GM13976 (cell line): Measurements from ENCODE around the gene DAAM2.

Source experiments
- DNase-seq: peaks from one replicate; pipeline ENCODE4 v3.0.0; 2012; ENCODE audit warnings: low spot score
- in situ Hi-C: fragments of 300-500 bp; cut with MboI; formaldehyde crosslinking; loops from one replicate; pipeline ENCODE4 v1.12.0; 2022; ENCODE audit warnings: low sequenced_read_pairs, mixed read lengths, inconsistent platforms; ENCODE audit not compliant: unreplicated experiment
- TF ChIP-seq, protein P1 (sequence below): IDR thresholded peaks from 2 replicates; pipeline ENCODE4 v1.5.1; 2012; ENCODE audit warnings: borderline replicate concordance, mild to moderate bottlenecking; ENCODE audit not compliant: insufficient read depth; ENCODE audit errors: extremely low read depth, missing control alignments, control extremely low read depth

The DAAM2 gene

GRCh38 chr6:39934131-39934757 is 142.1 kb downstream of the DAAM2 start, which contains the start of gene MOCS1:
MOCS1 (minus strand) TSS chr6:39934462; CDS start chr6:39934417, 45 bp downstream.
- TF ChIP-seq, protein P1, sequence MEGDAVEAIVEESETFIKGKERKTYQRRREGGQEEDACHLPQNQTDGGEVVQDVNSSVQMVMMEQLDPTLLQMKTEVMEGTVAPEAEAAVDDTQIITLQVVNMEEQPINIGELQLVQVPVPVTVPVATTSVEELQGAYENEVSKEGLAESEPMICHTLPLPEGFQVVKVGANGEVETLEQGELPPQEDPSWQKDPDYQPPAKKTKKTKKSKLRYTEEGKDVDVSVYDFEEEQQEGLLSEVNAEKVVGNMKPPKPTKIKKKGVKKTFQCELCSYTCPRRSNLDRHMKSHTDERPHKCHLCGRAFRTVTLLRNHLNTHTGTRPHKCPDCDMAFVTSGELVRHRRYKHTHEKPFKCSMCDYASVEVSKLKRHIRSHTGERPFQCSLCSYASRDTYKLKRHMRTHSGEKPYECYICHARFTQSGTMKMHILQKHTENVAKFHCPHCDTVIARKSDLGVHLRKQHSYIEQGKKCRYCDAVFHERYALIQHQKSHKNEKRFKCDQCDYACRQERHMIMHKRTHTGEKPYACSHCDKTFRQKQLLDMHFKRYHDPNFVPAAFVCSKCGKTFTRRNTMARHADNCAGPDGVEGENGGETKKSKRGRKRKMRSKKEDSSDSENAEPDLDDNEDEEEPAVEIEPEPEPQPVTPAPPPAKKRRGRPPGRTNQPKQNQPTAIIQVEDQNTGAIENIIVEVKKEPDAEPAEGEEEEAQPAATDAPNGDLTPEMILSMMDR, result no peak
- in situ Hi-C loops, result no loop called here
- no peak for DNase-seq

GRCh38 chr6:39935241-39935640 is 143.1 kb downstream of the DAAM2 start:
- TF ChIP-seq, protein P1, result no peak
- no peak for DNase-seq
- in situ Hi-C loops, result no loop called here

GRCh38 chr6:39936857-39937256 is 144.7 kb downstream of the DAAM2 start:
- DNase-seq, result no peak
- TF ChIP-seq, protein P1, result no peak
- in situ Hi-C loops, result no loop called here

DNA sequence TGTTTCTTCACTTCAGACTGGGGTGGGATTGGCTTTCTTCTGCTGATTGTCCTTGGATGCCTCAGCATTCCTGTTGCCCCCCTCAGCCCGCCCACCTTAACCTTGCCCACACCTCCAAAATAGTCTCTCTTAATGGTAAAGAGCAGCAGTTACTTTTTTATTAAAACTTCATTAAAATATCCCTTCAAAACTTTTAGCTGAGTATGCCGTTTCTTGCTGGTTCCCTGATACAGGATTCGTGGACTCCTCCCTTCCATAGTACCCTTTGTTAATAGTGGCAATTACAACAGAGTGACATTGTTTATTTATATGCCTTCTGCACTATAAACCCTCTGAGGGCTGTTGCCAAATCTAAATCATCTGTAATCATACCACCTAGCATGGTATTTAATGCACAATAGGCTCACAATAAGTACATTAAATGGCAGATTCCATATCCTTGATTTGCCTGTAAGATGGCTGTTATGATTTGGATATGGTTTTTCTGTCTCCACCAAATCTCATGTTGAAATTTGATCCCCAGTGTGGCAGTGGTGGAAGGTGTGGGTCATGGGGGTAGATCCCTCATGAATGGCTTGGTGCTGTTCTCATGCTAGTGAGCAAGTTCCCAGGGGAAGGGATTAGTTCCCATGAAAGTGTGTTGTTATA is 145.6 kb downstream of the DAAM2 start:
- DNase-seq, result no peak
- in situ Hi-C loops, result no loop called here

DNA sequence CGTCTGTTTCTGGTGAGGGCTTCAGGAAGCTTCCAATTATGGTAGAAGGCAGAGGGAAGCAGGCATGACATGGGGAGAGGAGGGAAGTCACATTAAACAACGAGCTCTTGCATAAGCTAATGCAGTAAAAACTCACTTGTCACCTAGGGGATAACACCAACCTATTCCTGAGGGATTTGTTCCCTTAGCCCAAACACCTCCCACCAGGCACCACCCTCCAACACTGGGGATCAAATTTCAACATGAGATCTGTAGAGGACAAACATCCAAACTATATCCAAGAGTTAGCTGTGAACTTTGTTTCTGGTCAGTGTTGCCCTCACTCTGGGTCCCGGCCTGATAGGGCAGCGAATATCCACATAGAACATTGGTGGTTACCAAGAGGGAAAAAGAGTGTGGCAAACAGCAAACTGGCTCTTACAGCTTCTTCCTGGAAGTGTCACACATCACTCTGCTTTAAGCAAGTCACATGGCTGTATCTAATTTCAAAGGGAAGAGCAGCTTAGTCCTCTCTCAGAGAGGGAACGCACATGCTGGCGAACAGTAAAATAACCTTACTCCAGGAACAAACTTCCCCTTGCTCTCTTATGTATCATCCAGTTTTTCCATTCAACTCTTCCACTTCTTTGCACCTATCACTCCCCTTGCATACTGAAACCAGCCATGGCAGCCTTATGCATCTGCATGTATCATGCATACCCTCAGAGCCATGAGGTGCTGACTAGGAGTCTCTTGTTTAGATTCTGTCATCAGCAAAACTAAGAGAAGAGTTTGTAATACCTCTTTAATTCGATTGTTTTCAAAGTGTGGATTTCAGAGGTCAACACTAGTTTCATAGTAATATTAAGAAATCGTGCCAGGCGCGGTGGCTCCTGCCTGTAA is 146.8 kb downstream of the DAAM2 start:
- DNase-seq, result no peak
- in situ Hi-C loops, result no loop called here
- TF ChIP-seq, protein P1, result no peak

More for the DNA sequence above, 145.6 kb downstream of the DAAM2 start:
- TF ChIP-seq, protein P1, result no peak

DNA sequence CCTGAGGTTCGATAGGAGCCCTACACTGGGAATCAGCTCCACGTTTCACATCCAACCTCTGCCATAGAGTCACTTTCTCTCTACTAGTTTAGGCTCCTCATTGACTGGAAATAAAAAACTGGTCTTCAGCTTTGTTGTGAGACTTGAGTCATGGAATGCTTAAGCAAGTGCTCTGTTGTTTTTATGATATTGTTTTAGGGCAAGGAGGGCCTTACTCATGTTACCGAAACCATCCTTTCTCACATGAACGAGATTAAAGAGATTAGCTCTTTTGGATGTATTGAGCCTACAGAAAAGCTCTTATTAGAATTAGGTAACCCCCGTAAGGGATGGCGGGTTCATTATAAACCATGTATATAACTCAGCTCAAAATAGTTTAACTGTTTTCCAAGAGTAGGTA is 149.0 kb downstream of the DAAM2 start:
- no peak for DNase-seq
- TF ChIP-seq, protein P1, result no peak
- in situ Hi-C loops, result no loop called here
